Liver (tissue), 9 donors: ENCODE measurements around the gene SMIM27. TPM values are rescaled to one million over a fixed set of nuclear protein-coding genes. Genes with fewer than 3 reads are reported as not detected.
"Not testable (repeated sequence)": the region's sequence is repeated elsewhere in the genome, so short reads cannot be mapped to it uniquely, and the experiment has no call there.

Source experiments
- DNase-seq: peaks from one replicate; pipeline ENCODE4 v3.0.0-alpha.2; 2017; ENCODE audit warnings: low spot score
- H3K27ac ChIP-seq, 2 donors: one replicate each; pipeline ENCODE4 v1.7.0; 2013; ENCODE audit warnings: inconsistent platforms in 2 of 2, low read length in 2 of 2, control low read depth in 1 of 2, low read depth in 1 of 2, mild to moderate bottlenecking in 1 of 2
- H3K27me3 ChIP-seq, 4 donors: one replicate each; pipeline versions ENCODE4 v1.6.1 to v1.7.0; 2013; ENCODE audit warnings: low read length in 3 of 4, inconsistent platforms in 1 of 4, mild to moderate bottlenecking in 1 of 4, moderate library complexity in 1 of 4; ENCODE audit not compliant: control insufficient read depth in 4 of 4, insufficient read depth in 4 of 4
- H3K36me3 ChIP-seq, 4 donors: one replicate each; pipeline versions ENCODE4 v1.6.1 to v1.7.0; 2013; ENCODE audit warnings: low read length in 3 of 4, mild to moderate bottlenecking in 3 of 4, low read depth in 1 of 4, moderate library complexity in 1 of 4; ENCODE audit not compliant: control insufficient read depth in 4 of 4, insufficient read depth in 3 of 4
- H3K4me1 ChIP-seq, 4 donors: one replicate each; pipeline versions ENCODE4 v1.6.1 to v1.7.0; 2013; ENCODE audit warnings: low read length in 3 of 4, mild to moderate bottlenecking in 3 of 4, moderate library complexity in 1 of 4; ENCODE audit not compliant: control insufficient read depth in 4 of 4, insufficient read depth in 4 of 4
- H3K4me3 ChIP-seq, 3 donors: one replicate each; pipeline versions ENCODE4 v1.6.1 to v1.7.0; 2013; ENCODE audit warnings: low read length in 3 of 3, control low read depth in 1 of 3, low read depth in 1 of 3, mild to moderate bottlenecking in 1 of 3
- H3K9ac ChIP-seq, 2 donors: one replicate each; pipeline ENCODE4 v1.7.0; 2013; ENCODE audit warnings: low read length in 2 of 2, mild to moderate bottlenecking in 2 of 2, moderate library complexity in 2 of 2, control low read depth in 1 of 2, low read depth in 1 of 2
- H3K9me3 ChIP-seq, 4 donors: one replicate each; pipeline versions ENCODE4 v1.6.1 to v1.7.0; 2013; ENCODE audit warnings: low read length in 3 of 4; ENCODE audit not compliant: control insufficient read depth in 4 of 4
- EGR1 ChIP-seq, 2 donors: IDR thresholded peaks; 2 replicates each; pipeline ENCODE4 v1.6.1; 2016 to 2018; ENCODE audit warnings: antibody characterized with exemption in 2 of 2, low read depth in 2 of 2
- FOXA2 ChIP-seq: IDR thresholded peaks from 2 replicates; pipeline ENCODE4 v1.6.1; 2016; ENCODE audit warnings: antibody characterized with exemption
- GABPA ChIP-seq, 2 donors: IDR thresholded peaks in 1 of 2; conservative IDR thresholded peaks in 1 of 2; 2 replicates each; pipeline ENCODE4 v1.6.1; 2016; ENCODE audit warnings: antibody characterized with exemption in 2 of 2, mild to moderate bottlenecking in 1 of 2, moderate library complexity in 1 of 2
- JUND ChIP-seq, 2 donors: IDR thresholded peaks; 2 replicates each; pipeline ENCODE4 v1.6.1; 2016; ENCODE audit warnings: antibody characterized with exemption in 2 of 2
- RAD21 ChIP-seq, 2 donors: IDR thresholded peaks; 2 replicates each; pipeline ENCODE4 v1.6.1; 2016; ENCODE audit warnings: antibody characterized with exemption in 2 of 2, mild to moderate bottlenecking in 2 of 2
- REST ChIP-seq: IDR thresholded peaks from 2 replicates; pipeline ENCODE4 v1.6.1; 2016; ENCODE audit warnings: antibody characterized with exemption, mild to moderate bottlenecking
- TAF1 ChIP-seq: conservative IDR thresholded peaks from 2 replicates; pipeline ENCODE4 v1.6.1; 2016; ENCODE audit warnings: antibody characterized with exemption, mild to moderate bottlenecking
- YY1 ChIP-seq: IDR thresholded peaks from 2 replicates; pipeline ENCODE4 v1.6.1; 2016; ENCODE audit warnings: antibody characterized with exemption, mild to moderate bottlenecking
- WGBS: extraction: QIAGEN DNeasy Blood & Tissue Kit; methylation state at CpG from one replicate; pipeline ENCODE4 v1.1.7; 2013; 5-methylcytosine and 5-hydroxymethylcytosine counted together
- polyA plus RNA-seq, 2 donors: library from polyadenylated mRNA; stranded (reverse) in 1 of 2; unstranded in 1 of 2; fragments of 200-250 nt in 1 of 2; fragments of >200 nt in 1 of 2; fragmentation: Nextera tagmentation in 1 of 2; extraction: Ambion mirVana in 1 of 2; gene quantifications; one replicate each; pipeline versions ENCODE4 v1.2.1 to v1.2.3, GENCODE V29; 2013 to 2015
- total RNA-seq, 2 donors: library from RNA; depleted of rRNA; stranded (reverse); fragments of >200 nt; gene quantifications; one replicate each; pipeline ENCODE4 v1.2.3, GENCODE V29; 2014
- TF ChIP-seq, protein P1 (sequence below): IDR thresholded peaks from 2 replicates; pipeline ENCODE4 v1.6.1; 2016; ENCODE audit warnings: antibody characterized with exemption
- donor health status: healthy.
- donor health status: healthy.
- donor health status: healthy.
- donor health status: healthy.
- donor health status: healthy.

Gene SMIM27
- total and polyA plus RNA-seq, 4 donors: 1.0 to 17.0 (median 4.4) TPM

- Histone ChIP-seq H3K9ac (no peak overlapping the region), H3K9me3 (no peaks in the 10 kb centered on the region), H3K4me3 (no peak overlapping the region), H3K4me1 (no peaks in the 10 kb centered on the region), H3K27me3 (no peaks in the 10 kb centered on the region), H3K36me3 (no peaks in the 10 kb centered on the region), H3K27ac (no peak overlapping the region)
- no peak for DNase-seq
- TF ChIP-seq YY1: no peak
- TF ChIP-seq, protein P1, sequence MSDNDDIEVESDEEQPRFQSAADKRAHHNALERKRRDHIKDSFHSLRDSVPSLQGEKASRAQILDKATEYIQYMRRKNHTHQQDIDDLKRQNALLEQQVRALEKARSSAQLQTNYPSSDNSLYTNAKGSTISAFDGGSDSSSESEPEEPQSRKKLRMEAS: peak; percentile 19
- 60% methylated on average over 4 of the region's 4 CpGs for WGBS
These were observed 44.2 kb downstream of the SMIM27 start for GRCh38 chr9:32596096-32596865.

DNA sequence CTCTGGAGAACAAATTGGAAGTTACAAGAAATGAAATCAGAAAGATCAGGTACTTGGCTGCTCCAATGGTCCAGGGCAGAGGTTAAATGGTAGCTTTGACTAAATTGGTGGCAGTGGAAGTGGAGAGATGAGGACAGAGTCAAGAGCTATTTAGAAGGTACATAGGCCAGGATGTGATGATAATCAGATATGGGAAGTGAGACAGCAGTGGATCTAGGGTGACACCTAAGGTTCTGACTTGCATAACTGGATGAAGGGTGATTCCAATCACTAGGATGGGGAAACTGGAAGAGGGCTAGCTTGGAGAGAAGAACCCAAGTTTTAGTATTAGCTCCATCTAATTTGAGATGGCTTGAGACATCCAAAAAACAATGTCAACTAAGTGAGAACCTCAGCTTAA lies 44.8 kb downstream of the SMIM27 start:
- no peak overlapping the region for H3K27ac ChIP-seq
- no peaks in the 10 kb centered on the region for H3K27me3 ChIP-seq
- no peak for DNase-seq
- no peaks in the 10 kb centered on the region for H3K4me1 ChIP-seq
- H3K9me3 ChIP-seq: no peaks in the 10 kb centered on the region
- no peaks in the 10 kb centered on the region for H3K36me3 ChIP-seq
- no peak overlapping the region for H3K4me3 ChIP-seq
- TF ChIP-seq FOXA2: no peak
- TF ChIP-seq RAD21 (IDR thresholded peaks at IDR 0.05): no peak
- TF ChIP-seq GABPA (IDR thresholded peaks at IDR 0.05 in 1 of 2, conservative IDR thresholded peaks at IDR 0.05 in 1 of 2): no peak
- no peak for TF ChIP-seq TAF1
- TF ChIP-seq REST: no peak
- TF ChIP-seq JUND (IDR thresholded peaks at IDR 0.05): no peak
- no peak for TF ChIP-seq EGR1 (IDR thresholded peaks at IDR 0.05; ENCODE audit: low read depth in 2 of 2)
- no peak overlapping the region for H3K9ac ChIP-seq

- not testable (repeated sequence) for H3K9me3 ChIP-seq, H3K27ac ChIP-seq, H3K36me3 ChIP-seq, H3K4me3 ChIP-seq, H3K9ac ChIP-seq, DNase-seq, H3K4me1 ChIP-seq, H3K27me3 ChIP-seq
- 64% methylated on average over 3 of the region's 3 CpGs for WGBS
These were observed 46.9 kb downstream of the SMIM27 start for GRCh38 chr9:32599021-32599420.

Other genes with a start within 250 kb of the SMIM27 start
- 10 to 100 TPM; 41.3 to 78.5 TPM for gene ACO1, start 167.7 kb upstream of the SMIM27 start, total RNA-seq
- 10 to 100 TPM; 46.9 to 72.1 TPM for gene ACO1, start 167.7 kb upstream of the SMIM27 start, polyA plus RNA-seq
- gene RIGI, start 26.1 kb upstream of the SMIM27 start, total RNA-seq: 1 to 10 TPM; 6.7 to 7.4 TPM
- gene RIGI, start 26.1 kb upstream of the SMIM27 start, polyA plus RNA-seq: 1 to 10 TPM; 2.6 to 5.9 TPM
- gene TOPORS, start 259 bp downstream of the SMIM27 start, total RNA-seq: 10 to 100 TPM; 14.7 to 19.9 TPM
- gene TOPORS, start 259 bp downstream of the SMIM27 start, polyA plus RNA-seq: 1 to 10 TPM; 4.8 to 6.0 TPM
- gene NDUFB6, start 20.8 kb downstream of the SMIM27 start, total RNA-seq: 10 to 100 TPM; 22.3 to 28.6 TPM
- gene NDUFB6, start 20.8 kb downstream of the SMIM27 start, polyA plus RNA-seq: 100 to 1,000 TPM in 1 of 2 donors, 10 to 100 TPM in 1; 36.3 to 118 TPM
- not detected for gene TAF1L, start 83.3 kb downstream of the SMIM27 start, total RNA-seq
- gene TAF1L, start 83.3 kb downstream of the SMIM27 start, polyA plus RNA-seq: not detected
- not detected for gene TMEM215, start 231.2 kb downstream of the SMIM27 start, total RNA-seq
- gene TMEM215, start 231.2 kb downstream of the SMIM27 start, polyA plus RNA-seq: not detected